Activated CD4-positive, CD25-positive, alpha-beta regulatory T cell treated with anti-CD3 and anti-CD28 coated beads, Interleukin-2, amount 50 U/mL, for 24 hours (primary cell): Measurements from ENCODE around the gene OSBPL3.

Experiments
- ATAC-seq, 2 donors: fragments of 150-1000 bp; cut with Tn5 transposase; one replicate each; pipeline ENCODE4 v1.10.0; 2021; ENCODE audit warnings: mild to moderate bottlenecking in 1 of 2, moderate library complexity in 1 of 2

Gene OSBPL3

DNA sequence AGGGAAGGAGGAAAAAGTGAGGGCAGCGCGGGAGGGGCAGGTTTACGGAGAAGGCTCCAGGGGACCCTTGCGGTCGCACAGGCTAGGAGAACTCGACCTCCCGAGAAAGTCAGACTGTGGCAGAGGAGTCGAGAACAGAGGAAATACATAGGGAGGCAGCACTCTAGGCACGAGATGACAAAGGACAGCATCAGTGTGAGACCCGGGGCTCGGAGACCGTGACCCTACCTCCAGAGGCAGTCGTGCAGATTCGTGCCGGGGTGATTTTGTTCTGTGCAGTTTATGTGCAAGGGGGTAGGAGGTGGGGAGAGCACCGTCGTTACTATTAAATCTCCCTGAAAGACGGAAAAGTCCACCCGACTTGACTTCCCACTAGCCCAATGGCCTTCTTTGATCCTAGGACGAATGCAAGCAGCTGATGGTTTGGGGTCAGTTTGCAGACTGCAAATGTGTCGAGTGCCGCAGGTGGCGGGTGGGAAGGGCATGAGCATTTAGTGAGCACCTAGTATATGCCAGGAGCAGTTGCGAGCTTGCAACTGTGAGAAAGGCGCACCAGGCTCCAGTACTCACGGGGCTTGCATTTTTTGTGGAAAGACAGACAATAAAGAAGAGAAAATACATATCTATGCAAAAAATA, 674 bp upstream of the OSBPL3 start:
- peak; percentile 21 to 33 for ATAC-seq

DNA sequence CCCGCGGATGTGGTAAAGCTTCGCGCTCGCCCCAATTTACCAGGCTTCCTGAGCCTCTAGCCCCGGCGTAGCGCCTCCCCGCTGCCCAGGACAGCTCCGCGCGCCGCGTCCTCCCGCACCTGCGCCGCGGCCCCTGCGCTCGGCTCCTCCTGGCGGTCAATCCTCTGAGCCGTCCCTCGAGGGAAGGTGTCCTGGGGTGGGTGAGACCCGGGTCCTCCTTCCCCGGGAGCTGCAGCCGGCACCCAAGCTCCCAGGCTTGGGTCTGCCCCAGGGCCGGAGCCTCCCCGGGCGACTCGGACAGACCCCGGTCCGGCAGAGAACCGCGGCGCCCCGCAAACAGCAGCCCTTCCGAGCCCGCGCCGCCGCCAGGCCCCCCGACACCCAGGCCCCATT, 512 bp downstream of the OSBPL3 start:
- peak; percentile 50 to 53 for ATAC-seq

DNA sequence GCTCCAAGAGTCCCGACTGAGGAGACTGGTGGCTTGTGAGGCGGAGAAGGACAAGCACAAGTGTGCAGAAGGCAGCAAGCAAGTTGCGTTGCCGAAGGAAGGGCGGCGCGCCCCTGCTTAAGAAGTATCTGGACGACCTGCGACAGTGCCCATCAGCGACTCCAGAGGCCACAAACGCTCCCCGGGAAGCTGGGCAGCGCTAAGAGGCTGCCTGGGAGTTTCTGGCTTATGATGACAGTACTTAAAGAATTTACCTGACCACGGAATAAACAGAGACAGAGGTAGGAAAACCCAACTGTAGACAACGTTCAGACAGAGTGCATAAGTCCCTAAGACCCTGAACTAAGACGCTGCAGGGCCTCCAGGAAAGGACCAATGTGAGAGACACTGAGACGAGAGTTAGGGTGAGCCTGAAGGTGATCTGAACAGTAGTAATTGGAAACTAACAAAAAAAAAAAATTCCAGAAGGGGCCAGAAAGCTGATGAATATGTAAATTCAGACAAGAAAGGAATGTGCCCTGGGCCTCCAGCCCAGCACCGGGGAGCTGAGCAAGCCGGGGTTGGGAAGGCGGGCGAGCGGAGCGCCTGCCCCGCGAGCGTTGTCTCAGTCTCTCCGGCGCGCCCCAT, 1.0 kb downstream of the OSBPL3 start:
- no peak for ATAC-seq

- no peak for ATAC-seq
These were observed 4.2 kb downstream of the OSBPL3 start for GRCh38 chr7:24975644-24976260.

GRCh38 chr7:24975172-24975571, 4.8 kb downstream of the OSBPL3 start:
- no peak for ATAC-seq

- no peak for ATAC-seq
These were observed 5.7 kb downstream of the OSBPL3 start for GRCh38 chr7:24974026-24974832.

DNA sequence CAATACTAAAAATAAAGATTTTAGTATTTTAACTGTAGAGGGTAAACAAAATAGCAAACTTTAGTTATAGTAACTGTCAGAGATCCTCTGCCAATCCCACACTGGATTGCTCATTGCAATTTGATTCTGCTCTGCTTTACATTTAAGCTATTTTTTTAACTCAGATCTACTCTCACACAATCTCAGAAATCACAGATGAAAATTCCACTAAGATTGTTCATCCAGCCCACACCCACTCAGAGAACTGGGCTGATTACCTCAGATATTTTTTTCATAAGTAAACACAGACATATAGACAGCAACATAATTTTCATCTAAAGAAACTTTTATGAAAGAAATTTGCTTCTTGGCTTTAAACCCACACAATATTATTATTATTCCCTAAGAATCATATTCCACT, 7.0 kb downstream of the OSBPL3 start:
- no peak for ATAC-seq

GRCh38 chr7:24972166-24972477, 7.9 kb downstream of the OSBPL3 start:
- ATAC-seq, result no peak

DNA sequence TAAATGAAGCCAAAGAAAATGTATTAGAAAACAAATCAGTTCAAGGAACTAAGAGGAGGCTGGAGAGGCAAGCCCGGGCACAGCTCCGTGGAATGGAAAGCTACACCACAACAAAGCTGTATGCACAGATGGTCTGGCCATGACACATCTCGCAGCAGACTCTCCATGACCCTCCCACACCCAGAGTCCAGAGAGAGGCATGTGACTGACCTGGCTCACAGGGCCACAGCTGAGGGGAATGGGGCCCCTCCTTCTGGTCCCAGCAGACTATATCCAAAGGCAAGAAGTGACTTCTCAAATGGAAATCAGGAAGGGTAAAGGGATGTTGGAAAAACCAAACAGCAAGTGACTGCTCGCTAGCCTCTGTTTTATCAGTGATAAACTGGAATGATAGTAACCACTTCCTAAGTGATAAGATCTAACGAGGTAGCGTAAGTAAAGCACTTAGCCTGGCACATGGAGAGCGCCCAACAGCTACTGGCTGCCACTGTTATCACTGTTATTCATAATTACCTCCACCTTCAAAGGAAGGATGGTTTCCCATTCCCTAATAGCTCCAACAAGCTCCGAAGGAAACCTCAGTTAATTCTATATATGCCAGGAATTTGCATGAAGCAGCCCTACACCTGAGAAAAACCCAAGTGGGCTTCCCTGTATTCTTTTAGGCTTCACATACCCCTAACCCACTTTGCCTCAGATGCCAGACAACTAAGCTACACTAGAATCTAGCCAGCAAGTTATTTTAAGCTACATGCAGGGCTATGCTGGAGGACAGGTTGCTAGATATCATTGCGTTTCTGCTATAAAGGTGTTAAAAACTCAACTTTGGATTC, 8.4 kb downstream of the OSBPL3 start:
- no peak for ATAC-seq

- no peak for ATAC-seq
These were observed 9.3 kb downstream of the OSBPL3 start for GRCh38 chr7:24970676-24971075.

DNA sequence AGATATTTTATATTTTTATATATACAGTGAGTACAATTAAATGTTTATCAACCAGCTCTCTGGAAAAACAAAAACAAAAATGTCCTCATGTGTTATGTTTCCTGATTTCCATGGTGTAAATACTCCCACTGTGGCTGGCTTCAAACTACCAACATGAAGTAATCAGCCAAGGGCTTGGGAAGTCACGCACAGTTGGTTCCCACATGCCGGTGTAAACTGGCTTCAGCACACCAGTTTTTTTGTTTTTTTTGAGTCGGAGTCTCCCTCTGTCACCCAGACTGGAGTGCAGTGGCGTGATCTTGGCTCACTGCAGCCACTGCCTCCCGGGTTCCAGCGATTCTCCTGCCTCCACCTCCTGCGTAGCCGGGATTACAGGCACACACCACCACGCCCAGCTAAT, 11.8 kb downstream of the OSBPL3 start:
- no peak for ATAC-seq

DNA sequence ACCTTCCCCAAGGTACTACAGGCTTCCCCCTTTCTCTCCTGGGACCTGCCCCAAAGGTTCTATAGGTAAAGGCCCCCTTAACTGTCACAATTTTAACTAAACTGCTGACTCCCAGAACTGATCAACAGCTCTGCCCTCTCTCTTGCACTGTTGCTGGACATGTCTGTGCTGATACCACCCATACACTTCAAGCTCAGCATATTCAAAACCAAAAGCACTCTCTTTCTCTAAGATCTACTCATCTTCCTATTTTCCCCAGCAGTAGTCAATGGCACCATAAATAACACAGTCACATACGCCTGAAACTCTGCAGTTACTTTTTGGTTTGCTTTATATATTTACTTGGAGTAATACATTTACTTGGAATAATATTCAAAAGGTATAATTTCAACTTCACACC, 12.3 kb downstream of the OSBPL3 start:
- no peak for ATAC-seq

- ATAC-seq, result no peak
These were observed 13.2 kb downstream of the OSBPL3 start for GRCh38 chr7:24966802-24967201.

- ATAC-seq, result peak; percentile 74 to 80
These were observed 13.9 kb downstream of the OSBPL3 start for GRCh38 chr7:24965831-24966708.

DNA sequence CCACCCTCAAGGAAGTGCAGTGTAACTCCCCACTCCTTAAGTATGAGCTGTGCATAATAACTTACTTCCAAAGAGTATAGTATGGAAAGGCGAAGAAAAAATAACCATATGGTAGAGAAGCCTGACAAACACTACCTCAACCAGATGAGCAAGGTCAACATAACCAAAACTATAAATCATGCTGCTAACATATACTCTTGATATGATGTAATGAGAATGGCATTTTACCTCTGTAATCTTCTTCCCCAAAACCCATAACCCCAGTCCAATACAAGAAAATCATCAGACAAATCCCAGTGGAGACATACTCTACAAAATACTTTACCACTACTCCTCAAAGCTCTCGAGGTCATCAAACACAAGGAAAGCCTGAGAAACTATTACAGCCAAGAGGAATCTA, 15.8 kb downstream of the OSBPL3 start:
- ATAC-seq, result no peak

- ATAC-seq, result no peak
These were observed 16.8 kb downstream of the OSBPL3 start for GRCh38 chr7:24963218-24963617.

GRCh38 chr7:24962418-24962962, 17.5 kb downstream of the OSBPL3 start:
- no peak for ATAC-seq

- peak; percentile 54 to 64 for ATAC-seq
These were observed 20.1 kb downstream of the OSBPL3 start for GRCh38 chr7:24959735-24960485.

GRCh38 chr7:24958399-24958798, 21.6 kb downstream of the OSBPL3 start:
- no peak for ATAC-seq

GRCh38 chr7:24956021-24956420, 24.0 kb downstream of the OSBPL3 start:
- ATAC-seq, result no peak

DNA sequence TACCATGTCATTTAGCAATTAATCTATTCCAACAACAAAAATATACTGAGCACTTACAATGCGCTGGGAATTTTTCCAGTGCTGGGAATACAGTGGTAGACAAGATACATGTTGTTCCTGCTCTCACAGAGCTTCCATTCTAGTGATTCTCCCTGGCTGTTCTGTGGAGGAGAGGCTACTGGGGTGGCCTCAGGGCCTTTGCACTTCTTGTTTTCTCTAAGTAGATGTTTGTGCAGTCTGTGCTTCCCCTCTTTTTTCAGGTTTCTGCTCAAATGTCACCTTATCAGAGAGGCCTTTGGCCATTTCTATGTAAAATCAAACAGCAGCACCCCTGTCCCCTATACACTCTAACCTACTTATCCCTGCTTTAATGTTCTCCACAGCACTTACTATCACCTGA, 24.7 kb downstream of the OSBPL3 start:
- no peak for ATAC-seq
